ENCODE data around the gene PIK3CB. TPM values are rescaled to one million over a fixed set of nuclear protein-coding genes. Genes with fewer than 3 reads are reported as not detected.
"Not testable (repeated sequence)": the region's sequence is repeated elsewhere in the genome, so short reads cannot be mapped to it uniquely, and the experiment has no call there.

The PIK3CB gene
- total RNA-seq, 2 experiments from 2014 or later = 13.5 to 14.4 TPM

DNA sequence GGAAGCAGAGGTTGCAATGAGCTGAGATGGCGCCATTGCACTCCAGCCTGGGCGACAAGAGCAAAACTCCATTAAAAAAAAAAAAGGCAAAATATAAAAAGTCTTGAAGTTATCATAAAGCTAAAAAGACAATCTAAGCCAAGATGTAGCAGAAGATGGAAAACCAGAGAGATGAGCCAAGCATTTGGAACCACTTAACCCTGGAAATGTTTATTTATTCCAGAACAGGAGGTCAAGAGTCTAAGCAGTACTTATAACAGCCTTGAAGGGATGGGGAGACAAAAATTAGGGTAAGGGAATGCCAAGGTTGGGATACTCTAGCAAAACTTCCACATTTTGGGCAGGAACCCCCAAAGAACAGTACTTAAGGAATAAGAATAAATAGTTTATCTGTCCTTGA is 196.1 kb downstream of the PIK3CB start:
- Mint-ChIP-seq H3K9me3 (peaks cover 12% of the 10 kb centered on the region), H3K4me1 (no peaks in the 10 kb centered on the region), H3K27ac (no peak overlapping the region), H3K4me3 (no peak overlapping the region), H3K36me3 (ENCODE audit: low read depth) (no peaks in the 10 kb centered on the region), H3K27me3 (no peaks in the 10 kb centered on the region)
- CTCF ChIA-PET = no interaction called here
- POLR2A ChIA-PET = no interaction called here
- no peak for DNase-seq

DNA sequence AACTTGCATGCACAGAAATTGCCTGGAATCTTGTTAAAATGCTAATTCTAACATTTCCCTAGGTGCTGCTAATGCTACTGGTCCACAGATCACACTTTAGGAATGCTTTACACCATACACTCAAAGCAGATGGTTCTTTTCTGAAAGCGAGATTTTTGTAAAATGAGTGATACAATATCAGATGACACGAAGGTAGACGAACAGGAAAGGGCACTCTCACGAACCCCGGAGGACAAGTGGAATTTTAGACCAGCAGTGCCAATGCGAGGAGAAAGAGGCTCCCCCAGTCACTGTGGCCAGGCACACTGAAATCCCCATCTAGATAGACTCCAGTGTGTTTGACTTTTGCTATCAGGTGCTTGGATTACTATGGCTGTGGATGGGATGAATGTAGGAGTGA is 205.2 kb downstream of the PIK3CB start:
- POLR2A ChIA-PET = no interaction called here
- Mint-ChIP-seq H3K4me3 (no peak overlapping the region), H3K4me1 (no peaks in the 10 kb centered on the region), H3K27ac (no peak overlapping the region), H3K27me3 (no peaks in the 10 kb centered on the region), H3K9me3 (no peaks in the 10 kb centered on the region), H3K36me3 (ENCODE audit: low read depth) (no peaks in the 10 kb centered on the region)
- no peak for DNase-seq
- CTCF ChIA-PET = no interaction called here

DNA sequence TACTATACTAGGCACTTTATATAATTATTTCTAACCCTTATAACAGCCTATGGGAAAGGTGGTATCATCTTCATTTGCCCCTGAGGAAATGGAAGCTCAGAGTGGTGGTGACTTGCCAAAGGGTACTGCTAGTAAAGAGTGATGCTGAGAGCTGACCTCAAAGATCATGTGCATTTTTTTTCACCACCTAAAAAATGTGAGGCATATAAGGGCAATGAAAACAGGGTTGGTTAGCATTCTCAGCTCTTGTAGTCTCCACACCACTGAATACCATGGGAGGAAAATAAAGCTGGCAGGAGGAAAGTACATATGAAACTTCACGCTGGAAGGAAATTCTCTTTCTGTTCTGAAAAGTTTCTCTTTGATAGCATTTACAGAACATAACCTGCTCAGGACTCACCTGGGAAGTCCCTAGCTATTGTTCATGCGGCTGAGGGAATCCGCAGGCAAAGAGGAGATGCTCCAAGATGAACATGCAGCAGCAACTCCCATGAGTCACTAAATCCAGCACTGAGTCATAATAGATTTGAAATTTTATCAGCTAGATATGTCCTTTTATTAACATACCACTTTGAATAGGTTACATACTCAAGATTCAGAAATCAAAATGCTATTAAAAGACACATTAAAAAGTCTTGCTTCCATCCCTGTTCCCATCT is 208.9 kb downstream of the PIK3CB start:
- Mint-ChIP-seq H3K4me3 (no peak overlapping the region), H3K27me3 (no peaks in the 10 kb centered on the region), H3K36me3 (ENCODE audit: low read depth) (no peaks in the 10 kb centered on the region), H3K27ac (no peak overlapping the region), H3K4me1 (no peaks in the 10 kb centered on the region), H3K9me3 (no peaks in the 10 kb centered on the region)
- no peak for DNase-seq
- CTCF ChIA-PET = interaction anchor here (0.7 kb wide), 1 partner anchor 42 kb away, joined by 3 read pairs; no protein-coding TSS in a partner anchor
- POLR2A ChIA-PET = interaction anchor here (0.7 kb wide), 1 partner anchor 17 kb away, joined by 3 read pairs; the partner anchor contains the start of gene FAIM

DNA sequence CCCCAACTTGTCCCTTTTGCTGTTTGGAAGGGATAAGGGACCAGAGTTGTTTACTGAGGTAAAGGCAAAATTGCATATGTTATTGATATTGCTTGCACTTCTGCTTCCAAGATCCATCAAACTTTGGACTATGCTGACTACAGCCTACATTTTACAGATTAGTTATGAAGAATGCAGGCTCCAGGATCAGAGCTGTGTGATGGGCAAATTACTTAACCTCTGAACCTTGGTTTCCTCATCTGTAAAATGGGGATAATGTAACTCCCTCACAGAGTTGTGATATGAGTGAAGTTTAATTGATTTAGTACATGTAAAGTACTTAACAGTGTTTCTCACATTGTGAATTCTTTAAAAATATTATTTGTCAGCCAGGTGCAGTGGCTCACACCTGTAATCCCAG is 210.2 kb downstream of the PIK3CB start:
- no peak for DNase-seq
- no peaks in the 10 kb centered on the region for H3K9me3 Mint-ChIP-seq
- H3K36me3 Mint-ChIP-seq (ENCODE audit: low read depth) = no peaks in the 10 kb centered on the region
- POLR2A ChIA-PET = no interaction called here
- CTCF ChIA-PET = interaction anchor here (1.3 kb wide), 1 partner anchor 30 kb away, joined by 5 read pairs; the partner anchor contains the start of gene CEP70
- H3K4me1 Mint-ChIP-seq = no peaks in the 10 kb centered on the region
- H3K4me3 Mint-ChIP-seq = no peak overlapping the region
- no peaks in the 10 kb centered on the region for H3K27me3 Mint-ChIP-seq
- no peak overlapping the region for H3K27ac Mint-ChIP-seq

DNA sequence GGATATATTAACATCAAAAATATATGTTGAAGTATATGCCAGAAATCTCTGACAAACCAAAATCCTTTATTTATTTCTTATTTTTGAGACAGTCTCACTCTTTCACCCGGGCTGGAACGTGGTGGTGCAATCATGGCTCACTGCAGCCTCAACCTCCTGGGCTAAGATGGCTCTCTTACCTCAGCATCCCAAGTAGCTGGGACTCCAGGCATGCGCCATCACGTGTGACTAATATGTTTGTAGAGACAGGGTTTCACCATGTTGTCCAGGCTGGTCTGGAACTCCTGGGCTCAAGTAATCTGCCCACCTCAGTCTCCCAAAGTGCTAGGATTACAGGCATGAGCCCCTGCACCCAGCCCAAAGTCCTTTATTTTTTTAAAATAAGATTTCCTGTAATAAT is 214.3 kb downstream of the PIK3CB start:
- POLR2A ChIA-PET = no interaction called here
- CTCF ChIA-PET = no interaction called here
- H3K36me3 Mint-ChIP-seq (ENCODE audit: low read depth) = no peaks in the 10 kb centered on the region
- H3K27ac Mint-ChIP-seq = no peak overlapping the region
- no peak overlapping the region for H3K4me3 Mint-ChIP-seq
- DNase-seq = no peak
- H3K27me3 Mint-ChIP-seq = no peaks in the 10 kb centered on the region
- H3K9me3 Mint-ChIP-seq = no peaks in the 10 kb centered on the region
- no peaks in the 10 kb centered on the region for H3K4me1 Mint-ChIP-seq

DNA sequence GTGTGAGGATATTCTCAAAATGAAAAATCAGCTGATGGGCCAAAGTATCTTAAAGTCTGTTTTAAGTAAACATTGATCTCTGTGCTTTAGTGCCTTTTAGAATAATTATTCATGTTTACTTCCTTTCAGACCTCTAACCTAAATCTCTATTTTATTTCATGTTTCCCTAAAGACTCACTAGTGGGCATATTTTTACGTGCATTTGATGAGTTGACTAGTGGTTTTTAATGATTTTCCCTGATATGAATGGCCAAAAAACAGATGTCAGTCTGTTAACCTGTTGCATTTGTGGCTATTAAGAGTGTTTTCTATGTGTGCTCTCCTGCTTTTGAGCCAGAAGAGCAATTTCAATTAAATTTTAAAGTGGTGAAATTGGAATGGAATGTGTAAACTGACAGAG is 219.3 kb downstream of the PIK3CB start:
- ChIA-PET POLR2A (no interaction called here), CTCF (interaction anchor here (1.0 kb wide), 1 partner anchor 300 kb away, joined by 3 read pairs; no protein-coding TSS in a partner anchor)
- no peaks in the 10 kb centered on the region for H3K4me1 Mint-ChIP-seq
- H3K27me3 Mint-ChIP-seq = no peaks in the 10 kb centered on the region
- H3K4me3 Mint-ChIP-seq = no peak overlapping the region
- no peak for DNase-seq
- no peak overlapping the region for H3K27ac Mint-ChIP-seq
- no peaks in the 10 kb centered on the region for H3K9me3 Mint-ChIP-seq
- H3K36me3 Mint-ChIP-seq (ENCODE audit: low read depth) = no peaks in the 10 kb centered on the region

DNA sequence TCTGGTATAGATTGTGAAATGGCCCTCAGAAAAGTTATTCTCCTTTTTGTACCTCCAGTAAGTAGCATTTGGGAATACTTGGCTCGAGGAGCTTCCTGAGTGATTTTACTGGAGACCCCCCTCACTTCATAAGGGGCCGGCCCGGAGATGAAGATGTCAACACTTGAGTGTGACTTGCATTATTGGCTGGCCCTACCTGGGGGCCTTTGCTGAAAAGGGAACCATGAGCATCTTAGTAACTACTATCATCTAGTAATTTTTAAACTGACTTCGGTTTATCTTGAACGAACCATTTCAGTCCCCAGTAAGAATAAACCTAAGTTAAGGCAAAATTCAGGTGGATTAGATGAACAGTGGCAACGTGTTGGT is 224.8 kb downstream of the PIK3CB start:
- Mint-ChIP-seq H3K4me1 (peaks cover 11% of the 10 kb centered on the region), H3K36me3 (ENCODE audit: low read depth) (peaks cover 5% of the 10 kb centered on the region), H3K9me3 (no peaks in the 10 kb centered on the region), H3K4me3 (peak overlapping the region; percentile 83), H3K27ac (peak overlapping the region; percentile 89), H3K27me3 (peaks cover 3% of the 10 kb centered on the region)
- ChIA-PET CTCF (interaction anchor here (0.8 to 1.5 kb wide), 2 partner anchors 16 to 306 kb away, joined by 4 to 5 read pairs; partner anchors contain the start of gene CEP70), POLR2A (interaction anchor here (1.0 to 2.5 kb wide), 3 partner anchors 16 to 313 kb away, joined by 3 to 20 read pairs (median 3); partner anchors contain the start of gene CEP70)
- no peak for DNase-seq

DNA sequence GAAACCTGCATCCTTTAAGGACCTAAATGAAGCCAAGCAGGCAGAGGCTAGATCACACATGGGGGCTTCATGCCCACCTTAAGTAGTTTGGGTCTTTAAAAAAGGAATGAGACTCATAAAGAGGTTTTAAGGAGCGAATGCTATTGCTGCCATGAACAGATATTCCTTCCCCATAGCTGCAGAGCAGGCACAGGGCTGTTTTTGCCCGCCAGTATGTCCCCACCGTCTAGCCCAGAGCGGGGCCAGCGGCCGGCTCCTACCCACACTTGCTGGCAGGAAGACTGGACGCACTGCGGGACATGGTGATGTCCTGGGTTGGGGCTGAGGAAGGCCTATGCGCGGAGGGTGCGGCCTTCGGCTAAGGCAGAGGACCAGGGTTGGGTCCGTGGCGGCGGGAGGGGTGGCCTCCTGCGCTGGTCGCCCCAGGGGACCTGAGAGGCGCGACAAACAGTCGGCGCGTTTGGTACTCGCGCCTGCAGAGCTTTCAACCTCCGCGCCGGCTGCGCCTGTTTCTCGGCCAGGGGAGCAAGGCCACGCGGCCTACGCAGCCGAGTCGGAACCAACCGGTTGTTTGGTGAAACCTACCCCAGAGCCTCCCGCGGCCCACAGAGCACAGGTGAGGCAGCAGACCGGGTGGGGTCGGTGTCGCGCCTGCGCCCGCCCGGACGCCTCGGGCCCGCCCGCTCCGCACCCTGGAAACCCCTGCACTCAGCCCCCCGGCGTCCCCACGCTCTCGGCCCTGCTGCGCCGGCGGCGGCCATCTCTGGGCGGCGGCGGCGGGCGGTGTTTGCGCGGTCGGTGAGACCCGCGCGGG is 226.2 kb downstream of the PIK3CB start, which contains the start of gene FAIM:
FAIM (plus strand) TSS at position 450 of the 814 bp plus-strand sequence. CDS start 10,956 bp downstream, outside the sequence.
- Mint-ChIP-seq H3K4me3 (peak within 1 kb of the TSS; percentile 83), H3K36me3 (ENCODE audit: low read depth) (peaks cover 12% of the 10 kb centered on the region), H3K27ac (peak within 1 kb of the TSS; percentile 89), H3K4me1 (peaks cover 11% of the 10 kb centered on the region), H3K9me3 (peaks cover 6% of the 10 kb centered on the region), H3K27me3 (peaks cover 3% of the 10 kb centered on the region)
- POLR2A ChIA-PET = interaction anchor here (0.6 to 2.5 kb wide), 7 partner anchors 10 to 315 kb away, joined by 3 to 20 read pairs (median 3); partner anchors contain the start of gene CEP70
- CTCF ChIA-PET = interaction anchor here (1.1 to 1.9 kb wide), 3 partner anchors 14 to 332 kb away, joined by 3 to 9 read pairs (median 6); partner anchors contain the start of gene CEP70
- peak; percentile 68 for DNase-seq

DNA sequence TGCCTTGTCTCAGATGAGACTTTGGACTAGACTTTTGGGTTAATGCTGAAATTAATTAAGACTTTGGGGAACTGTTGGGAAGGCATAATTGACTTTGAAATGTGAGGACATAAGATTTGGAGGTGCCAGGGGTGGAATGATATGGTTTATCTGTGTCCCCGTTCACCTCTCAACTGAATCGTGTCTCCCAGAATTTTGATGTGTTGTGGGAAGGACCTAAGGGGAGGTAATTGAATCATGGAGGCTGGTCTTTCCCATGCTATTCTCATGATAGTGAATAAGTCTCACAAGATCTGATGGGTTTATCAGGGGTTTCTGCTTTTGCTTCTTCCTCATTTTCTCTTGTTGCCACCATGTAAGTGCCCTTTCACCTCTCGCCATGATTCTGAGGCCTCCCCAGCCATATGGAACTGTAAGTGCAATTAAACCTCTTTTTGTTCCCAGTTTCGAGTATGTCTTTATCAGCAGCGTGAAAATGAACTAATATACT is 230.6 kb downstream of the PIK3CB start:
- Mint-ChIP-seq H3K9me3 (peaks cover 15% of the 10 kb centered on the region), H3K36me3 (ENCODE audit: low read depth) (peaks cover 14% of the 10 kb centered on the region)
- POLR2A ChIA-PET, H3K27ac Mint-ChIP-seq, H3K4me3 Mint-ChIP-seq, DNase-seq, H3K27me3 Mint-ChIP-seq, H3K4me1 Mint-ChIP-seq: not testable (repeated sequence)
- CTCF ChIA-PET = interaction anchor here (1.3 kb wide), 1 partner anchor 10 kb away, joined by 6 read pairs; the partner anchor contains the start of gene CEP70

Other genes starting within 250 kb of the PIK3CB start
- gene CEP70, start 240.7 kb downstream of the PIK3CB start, total RNA-seq = 1 to 10 TPM; 9.0 to 9.6 TPM
- 1 to 10 TPM; 2.2 to 3.0 TPM for gene FAIM, start 226.2 kb downstream of the PIK3CB start, total RNA-seq
- gene FOXL2, start 112.2 kb upstream of the PIK3CB start, total RNA-seq = not detected
- gene FOXL2NB, start 112.3 kb upstream of the PIK3CB start, total RNA-seq = not detected
- not detected for gene PRR23A, start 171.3 kb upstream of the PIK3CB start, total RNA-seq
- gene PRR23B, start 186.0 kb upstream of the PIK3CB start, total RNA-seq = not detected
- gene PRR23C, start 210.0 kb upstream of the PIK3CB start, total RNA-seq = not detected